ENCODE results near the gene ZNF774. TPM values are rescaled to one million over a fixed set of nuclear protein-coding genes. Genes with fewer than 3 reads are reported as not detected.
"Not testable (repeated sequence)": the region's sequence is repeated elsewhere in the genome, so short reads cannot be mapped to it uniquely, and the experiment has no call there.

ZNF774 gene
- total RNA-seq, 1 experiment from 2014 or later = 0.48 TPM

GRCh38 chr15:90388462-90389380 is 36.6 kb downstream of the ZNF774 start:
- DNase-seq (ENCODE audit: low spot score) = peak; percentile 28

GRCh38 chr15:90389513-90389912 is 37.4 kb downstream of the ZNF774 start:
- no peak for DNase-seq (ENCODE audit: low spot score)

GRCh38 chr15:90393040-90393439 is 41.0 kb downstream of the ZNF774 start:
- DNase-seq (ENCODE audit: low spot score) = no peak

- DNase-seq (ENCODE audit: low spot score) = no peak
Observed at GRCh38 chr15:90394074-90394473, 42.0 kb downstream of the ZNF774 start.

GRCh38 chr15:90394748-90395442 is 42.8 kb downstream of the ZNF774 start:
- DNase-seq (ENCODE audit: low spot score) = no peak

GRCh38 chr15:90396321-90396720 is 44.2 kb downstream of the ZNF774 start:
- no peak for DNase-seq (ENCODE audit: low spot score)

- no peak for DNase-seq (ENCODE audit: low spot score)
Observed at GRCh38 chr15:90400005-90400758, 48.1 kb downstream of the ZNF774 start.

GRCh38 chr15:90400759-90401314 is 48.8 kb downstream of the ZNF774 start:
- DNase-seq (ENCODE audit: low spot score) = peak; percentile 93

GRCh38 chr15:90401495-90401894 is 49.4 kb downstream of the ZNF774 start:
- no peak for DNase-seq (ENCODE audit: low spot score)

GRCh38 chr15:90402223-90402622 is 50.1 kb downstream of the ZNF774 start:
- peak; percentile 64 for DNase-seq (ENCODE audit: low spot score)

GRCh38 chr15:90402767-90403166 is 50.7 kb downstream of the ZNF774 start:
- DNase-seq (ENCODE audit: low spot score) = no peak

- no peak for DNase-seq (ENCODE audit: low spot score)
Observed at GRCh38 chr15:90405055-90405607, 53.0 kb downstream of the ZNF774 start.

- no peak for DNase-seq (ENCODE audit: low spot score)
Observed at GRCh38 chr15:90407336-90407735, 55.3 kb downstream of the ZNF774 start.

- DNase-seq (ENCODE audit: low spot score) = no peak
Observed at GRCh38 chr15:90407871-90408317, 55.8 kb downstream of the ZNF774 start.

- DNase-seq (ENCODE audit: low spot score) = no peak
Observed at GRCh38 chr15:90408657-90409056, 56.6 kb downstream of the ZNF774 start.

- not testable (repeated sequence) for DNase-seq (ENCODE audit: low spot score)
Observed at GRCh38 chr15:90409587-90409986, 57.5 kb downstream of the ZNF774 start.

- not testable (repeated sequence) for DNase-seq (ENCODE audit: low spot score)
Observed at GRCh38 chr15:90410316-90410715, 58.2 kb downstream of the ZNF774 start.

GRCh38 chr15:90411176-90411575 is 59.1 kb downstream of the ZNF774 start:
- DNase-seq (ENCODE audit: low spot score) = no peak
